ENCODE results near the gene ITGB3.

The ITGB3 gene

GRCh38 chr17:47358652-47359051 lies 105.0 kb downstream of the ITGB3 start:
- no peak for TF ChIP-seq CTCF (IDR thresholded peaks at IDR 0.05)
